GM10266 (cell line): ENCODE results near the gene ATP2C1.

Experiments used
- DNase-seq: peaks from one replicate; pipeline ENCODE4 v3.0.0; 2012; ENCODE audit errors: extremely low spot score
- TF ChIP-seq, protein P1 (sequence below): IDR thresholded peaks from 2 replicates; pipeline ENCODE4 v1.5.1; 2012; ENCODE audit warnings: mild to moderate bottlenecking, low read depth; ENCODE audit not compliant: control insufficient read depth, insufficient read depth; ENCODE audit errors: missing control alignments

ATP2C1 gene

GRCh38 chr3:130956281-130956680 lies 62.4 kb downstream of the ATP2C1 start:
- TF ChIP-seq, protein P1, sequence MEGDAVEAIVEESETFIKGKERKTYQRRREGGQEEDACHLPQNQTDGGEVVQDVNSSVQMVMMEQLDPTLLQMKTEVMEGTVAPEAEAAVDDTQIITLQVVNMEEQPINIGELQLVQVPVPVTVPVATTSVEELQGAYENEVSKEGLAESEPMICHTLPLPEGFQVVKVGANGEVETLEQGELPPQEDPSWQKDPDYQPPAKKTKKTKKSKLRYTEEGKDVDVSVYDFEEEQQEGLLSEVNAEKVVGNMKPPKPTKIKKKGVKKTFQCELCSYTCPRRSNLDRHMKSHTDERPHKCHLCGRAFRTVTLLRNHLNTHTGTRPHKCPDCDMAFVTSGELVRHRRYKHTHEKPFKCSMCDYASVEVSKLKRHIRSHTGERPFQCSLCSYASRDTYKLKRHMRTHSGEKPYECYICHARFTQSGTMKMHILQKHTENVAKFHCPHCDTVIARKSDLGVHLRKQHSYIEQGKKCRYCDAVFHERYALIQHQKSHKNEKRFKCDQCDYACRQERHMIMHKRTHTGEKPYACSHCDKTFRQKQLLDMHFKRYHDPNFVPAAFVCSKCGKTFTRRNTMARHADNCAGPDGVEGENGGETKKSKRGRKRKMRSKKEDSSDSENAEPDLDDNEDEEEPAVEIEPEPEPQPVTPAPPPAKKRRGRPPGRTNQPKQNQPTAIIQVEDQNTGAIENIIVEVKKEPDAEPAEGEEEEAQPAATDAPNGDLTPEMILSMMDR = no peak
- no peak for DNase-seq

- TF ChIP-seq, protein P1 = no peak
- no peak for DNase-seq
Measured at GRCh38 chr3:130956721-130957120, 62.8 kb downstream of the ATP2C1 start.

DNA sequence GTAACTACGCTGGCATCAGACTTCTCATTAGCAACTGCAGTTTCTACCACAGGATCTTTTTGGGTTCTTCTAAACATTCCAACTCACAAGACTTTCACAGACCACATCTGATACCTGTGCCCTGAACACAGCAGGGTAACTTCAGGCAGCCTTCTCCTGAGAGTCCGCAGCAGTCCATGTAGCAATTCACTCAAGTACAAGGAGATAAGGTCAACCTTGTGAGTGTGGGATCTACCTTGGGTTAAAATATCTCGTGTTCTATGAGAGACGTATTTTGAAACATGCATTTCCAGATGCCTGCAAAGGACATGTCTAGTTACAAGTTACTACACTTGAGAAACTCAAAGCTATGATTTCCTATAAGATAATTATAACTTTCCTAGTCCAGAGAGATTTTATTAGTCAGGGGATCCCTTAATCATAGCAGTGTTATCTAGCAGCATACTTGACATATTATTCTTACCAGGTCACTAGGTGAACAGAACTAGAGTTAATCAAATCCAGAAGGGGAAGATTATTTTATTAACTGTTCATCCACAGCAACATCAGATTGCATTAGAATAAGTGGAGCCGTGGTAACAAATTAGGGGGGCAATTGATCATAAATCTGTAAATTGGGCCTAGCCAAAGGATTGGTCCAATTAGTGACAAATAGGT lies 66.4 kb downstream of the ATP2C1 start:
- no peak for DNase-seq
- TF ChIP-seq, protein P1 = no peak

- no peak for DNase-seq
- TF ChIP-seq, protein P1 = no peak
Measured at GRCh38 chr3:130961458-130961857, 67.6 kb downstream of the ATP2C1 start.

DNA sequence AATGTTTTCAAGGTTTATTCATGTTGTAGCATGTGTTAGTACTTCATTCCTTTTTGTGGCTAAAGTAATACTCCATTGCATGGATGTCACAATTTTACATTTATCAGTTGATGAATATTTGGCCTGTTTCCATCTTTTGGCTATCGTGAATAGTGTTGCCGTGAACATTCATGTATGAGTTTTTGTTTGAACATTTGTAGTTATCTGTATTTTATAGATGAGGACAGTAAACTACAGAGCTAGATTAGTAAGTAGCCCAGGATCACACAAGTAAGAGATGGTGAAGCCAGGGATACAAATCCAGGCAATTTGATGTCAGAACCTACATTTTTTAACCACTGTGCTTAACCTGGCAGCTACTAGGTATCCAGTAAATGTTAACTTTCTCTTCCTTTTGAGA lies 69.6 kb downstream of the ATP2C1 start:
- DNase-seq = no peak
- TF ChIP-seq, protein P1 = no peak

GRCh38 chr3:130963878-130964277 lies 70.0 kb downstream of the ATP2C1 start:
- TF ChIP-seq, protein P1 = no peak

GRCh38 chr3:130967281-130967680 lies 73.4 kb downstream of the ATP2C1 start:
- TF ChIP-seq, protein P1 = no peak
- no peak for DNase-seq

More at GRCh38 chr3:130963878-130964277, 70.0 kb downstream of the ATP2C1 start:
- no peak for DNase-seq
